Islet precursor cell (in vitro differentiated cells): ENCODE data around the gene PLCG2.
"Not testable (repeated sequence)": the region's sequence is repeated elsewhere in the genome, so short reads cannot be mapped to it uniquely, and the experiment has no call there.

Source experiments
- DNase-seq: peaks from one replicate; pipeline ENCODE4 v3.0.0-alpha.2; 2018

Gene PLCG2

GRCh38 chr16:81848306-81848853 is 69.3 kb downstream of the PLCG2 start:
- DNase-seq = no peak

- no peak for DNase-seq
Measured at GRCh38 chr16:81850197-81850944, 71.3 kb downstream of the PLCG2 start.

DNA sequence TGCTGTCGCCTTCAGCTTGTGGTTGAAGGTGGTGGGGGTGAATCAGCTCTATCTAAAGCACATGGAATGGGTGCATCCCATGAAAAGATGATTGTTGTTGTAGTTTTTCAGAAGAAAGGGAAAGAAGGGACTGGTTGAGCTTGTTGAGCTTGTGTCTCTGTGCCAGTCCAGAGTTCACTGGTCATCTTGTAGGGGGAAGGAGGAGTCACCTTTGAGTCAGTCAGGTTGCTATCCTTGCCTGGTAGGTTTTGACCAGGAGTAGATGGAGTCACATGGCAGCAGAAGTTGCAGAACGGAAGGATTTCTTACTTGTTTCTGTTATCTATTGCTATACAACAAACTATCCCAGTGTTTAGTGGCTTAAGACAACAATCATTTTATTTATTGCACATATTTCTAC is 73.3 kb downstream of the PLCG2 start:
- DNase-seq = no peak

DNA sequence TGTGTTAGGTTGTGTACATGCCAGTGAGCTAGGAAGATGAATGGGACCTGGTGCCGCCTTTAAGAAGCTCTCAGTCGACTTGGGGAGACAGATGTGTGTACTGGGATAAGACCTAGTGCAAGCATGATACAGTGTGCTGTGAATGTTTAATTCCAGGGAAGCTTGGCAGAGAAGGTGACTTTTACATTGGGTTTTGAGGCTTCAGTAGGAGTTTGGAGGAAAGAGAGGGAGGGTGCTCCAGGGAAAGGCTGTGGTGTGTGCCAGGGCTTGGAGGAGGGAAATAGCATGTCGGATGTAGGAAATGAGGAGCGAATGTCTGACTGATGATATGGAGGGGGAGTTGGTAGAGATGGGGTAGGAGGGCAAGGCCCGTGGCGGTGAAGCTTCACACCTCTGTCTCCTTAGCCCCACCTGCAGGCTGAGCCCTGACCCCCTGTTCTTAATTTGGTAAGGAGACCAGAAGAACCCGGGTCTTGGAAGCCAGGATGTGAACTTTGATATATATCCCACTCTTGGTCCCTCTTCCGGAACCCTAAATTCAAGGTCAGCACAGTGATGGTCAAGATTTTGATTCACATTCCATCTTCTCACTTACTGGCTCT is 76.6 kb downstream of the PLCG2 start:
- no peak for DNase-seq

DNA sequence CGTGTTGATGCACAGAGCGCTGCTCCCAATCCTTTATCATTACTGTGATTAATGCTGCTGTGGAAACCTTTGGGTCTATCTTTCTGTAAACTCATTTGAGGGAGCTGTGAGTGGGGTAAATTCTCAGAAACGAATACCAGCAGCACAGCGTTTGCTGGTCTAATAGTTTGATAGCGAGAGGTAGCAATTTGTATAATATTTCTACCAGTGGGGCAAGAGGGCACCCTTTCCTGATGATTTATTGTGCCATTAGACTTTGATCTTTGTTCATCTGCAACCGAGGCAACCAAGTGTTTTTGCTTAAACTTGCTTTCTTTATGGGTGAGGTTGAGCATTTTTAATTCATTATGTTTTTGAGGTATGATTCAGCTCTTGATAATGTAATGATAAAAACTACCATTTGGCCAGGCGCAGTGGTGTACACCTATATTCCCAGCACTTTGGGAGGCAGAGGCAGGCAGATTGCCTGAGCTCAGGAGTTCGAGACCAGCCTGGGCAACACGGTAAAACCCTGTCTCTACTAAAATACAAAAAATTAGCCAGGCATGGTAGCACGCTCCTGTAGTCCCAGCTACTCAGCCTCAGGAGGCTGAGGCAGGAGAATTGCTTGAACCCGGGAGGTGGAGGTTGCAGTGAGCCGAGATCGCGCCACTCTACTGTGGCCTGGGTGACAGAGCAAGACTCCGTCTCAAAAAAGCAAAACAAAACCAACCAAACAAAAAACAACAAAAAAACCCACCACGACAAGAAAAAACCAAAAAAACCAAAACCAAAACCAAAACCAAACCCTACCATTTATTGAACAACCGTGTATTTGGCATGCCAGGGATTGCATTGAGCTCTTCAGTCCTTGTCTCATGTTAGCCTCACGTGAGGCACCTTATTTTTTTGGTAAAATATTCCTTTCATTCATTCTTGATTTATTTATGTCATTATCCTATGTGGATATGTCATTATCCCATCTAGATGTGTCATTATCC is 81.5 kb downstream of the PLCG2 start:
- no peak for DNase-seq

- DNase-seq = no peak
Measured at GRCh38 chr16:81861503-81861902, 82.4 kb downstream of the PLCG2 start.

- DNase-seq = no peak
Measured at GRCh38 chr16:81861915-81862314, 82.8 kb downstream of the PLCG2 start.

- DNase-seq = no peak
Measured at GRCh38 chr16:81863630-81864352, 84.7 kb downstream of the PLCG2 start.

- DNase-seq = no peak
Measured at GRCh38 chr16:81864646-81865382, 85.7 kb downstream of the PLCG2 start.

DNA sequence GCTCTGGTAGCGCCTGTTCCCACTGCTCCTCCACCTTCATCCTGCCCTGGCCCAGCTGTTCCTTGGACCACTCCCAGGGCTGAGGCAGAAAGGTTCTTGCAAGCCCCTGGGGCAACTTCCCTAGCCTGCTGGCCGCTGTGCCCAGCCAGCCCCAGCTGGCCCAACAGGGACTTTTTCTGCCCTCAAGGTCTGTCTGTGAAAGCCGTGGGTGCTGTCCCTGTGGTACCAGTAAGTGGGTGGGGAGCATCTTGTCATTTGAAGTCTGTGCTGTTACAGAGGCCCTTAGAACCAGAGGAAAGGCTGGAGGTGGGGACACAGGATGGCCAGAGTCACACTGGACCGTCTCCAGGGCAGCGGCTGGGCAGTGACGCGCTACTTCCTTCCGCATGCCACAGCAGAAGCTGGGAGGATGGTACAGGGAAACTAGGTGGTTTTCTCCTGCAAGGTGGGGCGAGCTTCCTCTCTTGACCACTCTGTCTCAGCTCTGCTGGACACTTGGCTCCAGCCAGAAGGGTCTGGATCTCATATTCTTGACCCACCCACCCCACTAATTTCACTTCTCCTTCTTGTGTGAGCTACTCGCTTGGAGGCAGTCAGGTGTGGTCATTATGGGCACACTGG is 87.8 kb downstream of the PLCG2 start:
- DNase-seq = no peak

DNA sequence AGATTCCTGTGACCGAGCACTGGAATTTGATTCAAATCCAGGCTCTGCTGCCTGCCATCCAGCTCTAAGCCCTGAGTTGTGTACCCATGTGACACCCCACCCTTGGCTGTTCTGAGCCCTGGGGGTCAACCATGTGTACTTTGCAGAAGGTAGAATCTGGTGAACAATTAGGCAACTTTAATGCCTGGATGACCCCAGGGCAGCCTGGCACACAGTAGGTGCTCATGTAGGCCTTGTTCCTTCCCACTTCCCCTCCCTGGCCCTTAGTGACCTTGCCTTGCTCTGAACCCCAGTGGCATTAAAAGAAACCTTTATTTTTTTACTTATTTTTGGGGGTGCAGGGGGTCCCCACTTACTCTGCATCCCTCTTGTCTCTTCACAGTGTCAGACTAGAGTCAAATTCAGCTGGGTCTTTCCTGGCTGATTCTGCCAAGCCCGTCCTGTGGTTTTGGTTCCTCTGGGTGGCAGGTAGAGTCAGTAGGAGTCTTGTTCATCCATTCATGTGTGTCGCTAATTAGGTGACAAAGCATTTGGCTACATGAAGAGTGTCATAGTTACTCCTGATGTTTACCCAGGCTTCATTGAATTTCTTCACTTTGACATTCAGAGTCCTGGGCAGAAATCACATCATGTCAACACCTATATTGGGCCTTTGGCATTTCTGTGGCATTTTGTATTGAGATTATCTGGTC is 89.1 kb downstream of the PLCG2 start:
- no peak for DNase-seq

- no peak for DNase-seq
Measured at GRCh38 chr16:81869326-81869725, 90.2 kb downstream of the PLCG2 start.

DNA sequence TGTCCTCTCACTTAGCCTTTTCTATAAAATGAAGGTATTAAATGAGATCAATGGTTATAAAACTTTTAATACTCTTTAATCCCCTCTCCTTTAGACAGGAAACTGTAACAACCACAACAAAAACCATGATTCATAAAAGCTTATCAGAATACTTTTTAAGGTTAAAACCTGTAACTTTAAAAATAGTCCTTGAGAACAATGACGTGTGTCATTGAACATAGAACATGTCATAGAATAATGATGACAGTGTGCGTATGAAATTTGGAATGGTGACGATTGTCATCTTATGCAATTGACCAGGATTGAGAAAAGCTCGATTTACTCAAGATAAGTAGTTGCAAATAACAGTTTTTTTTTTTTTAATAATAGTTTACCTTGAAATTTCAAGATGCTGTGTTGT is 94.1 kb downstream of the PLCG2 start:
- DNase-seq = no peak

GRCh38 chr16:81873843-81874752 is 95.0 kb downstream of the PLCG2 start:
- DNase-seq = no peak

DNA sequence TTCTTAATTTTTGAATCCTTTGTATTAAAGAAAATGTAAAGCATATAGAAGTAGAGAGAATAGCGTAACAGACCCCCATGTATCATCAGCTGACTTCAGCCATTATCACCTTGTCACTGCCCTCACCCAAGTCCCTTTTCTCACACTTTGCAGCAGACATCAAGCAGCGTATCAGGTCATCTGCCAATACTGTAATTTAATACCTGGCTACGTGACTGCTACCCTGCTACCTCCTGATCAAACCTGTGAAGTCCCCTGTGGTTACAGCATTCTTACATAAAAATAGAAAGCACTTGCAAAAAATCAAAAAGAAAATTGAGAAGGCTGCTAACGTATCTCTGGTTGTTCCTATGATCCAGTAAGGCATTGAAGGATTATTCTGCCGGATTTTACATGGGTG is 96.4 kb downstream of the PLCG2 start:
- no peak for DNase-seq

- no peak for DNase-seq
Measured at GRCh38 chr16:81876273-81876900, 97.3 kb downstream of the PLCG2 start.

DNA sequence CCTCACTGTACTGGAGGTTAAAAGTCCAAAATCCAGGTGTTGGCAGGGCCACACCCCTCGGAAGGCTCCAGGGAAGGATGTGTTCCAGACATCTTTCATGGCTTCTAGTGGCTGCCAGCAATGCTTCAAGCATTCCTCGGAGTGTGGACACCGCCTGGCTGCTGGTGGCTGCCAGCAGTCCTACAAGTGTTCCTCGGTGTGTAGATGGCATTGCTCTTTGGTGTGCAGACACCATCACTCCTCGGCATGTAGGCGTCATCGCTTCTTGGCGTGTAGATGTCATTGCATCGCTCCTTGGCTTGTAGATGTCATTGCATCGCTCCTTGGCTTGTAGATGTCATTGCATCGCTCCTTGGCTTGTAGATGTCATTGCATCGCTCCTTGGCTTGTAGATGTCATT is 98.4 kb downstream of the PLCG2 start:
- DNase-seq = not testable (repeated sequence)

DNA sequence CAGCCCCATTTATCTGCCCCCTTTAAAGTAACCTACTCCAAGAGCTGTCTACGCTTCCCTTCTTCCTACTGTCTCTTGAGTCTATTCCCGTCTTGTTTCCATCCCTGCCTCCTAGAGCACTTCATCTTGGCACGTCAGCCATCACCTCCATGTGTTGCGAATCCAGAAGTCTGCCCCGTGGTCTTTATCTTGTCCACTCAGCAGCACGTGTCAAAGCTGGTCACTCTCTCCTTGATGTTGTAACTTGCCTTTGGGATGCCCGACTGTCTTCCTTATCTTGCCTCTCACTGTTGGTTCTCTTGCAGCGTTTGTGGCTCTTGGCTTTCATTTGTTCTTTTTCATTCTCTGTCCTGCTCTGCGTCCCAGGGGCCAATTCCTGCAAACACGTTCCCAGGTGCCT is 99.4 kb downstream of the PLCG2 start:
- DNase-seq = no peak

DNA sequence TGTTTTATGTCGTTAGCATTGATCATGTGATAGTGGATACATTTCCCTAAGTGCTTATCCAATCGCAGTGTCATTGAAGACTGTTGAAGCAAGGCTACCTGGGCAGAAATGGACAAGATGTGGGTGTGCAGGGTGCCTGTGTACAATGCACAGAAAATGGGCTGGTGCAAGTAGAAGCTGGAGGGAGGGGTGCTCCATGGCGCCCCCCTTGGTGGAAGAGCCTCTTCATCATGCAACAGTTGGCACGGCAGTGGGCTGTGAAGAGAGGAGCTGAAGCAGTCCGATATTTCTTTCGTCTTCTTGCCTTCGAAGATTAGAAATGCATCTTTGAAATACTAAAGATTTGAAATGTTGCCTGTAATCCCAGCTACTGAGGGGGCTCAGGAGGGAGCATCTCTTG is 100.5 kb downstream of the PLCG2 start:
- DNase-seq = no peak
